HUES64 (cell line): Measurements from ENCODE around the gene LEPROT.
"Not testable (repeated sequence)": the region's sequence is repeated elsewhere in the genome, so short reads cannot be mapped to it uniquely, and the experiment has no call there.

ENCODE experiments used
- H3K27ac ChIP-seq: 2 replicates; pipeline ENCODE4 v1.7.0; 2013; ENCODE audit warnings: low read depth, low read length, inconsistent platforms
- H3K27me3 ChIP-seq: 2 replicates; pipeline ENCODE4 v1.6.1; 2013; ENCODE audit warnings: mild to moderate bottlenecking, low read length; ENCODE audit not compliant: insufficient read depth
- H3K36me3 ChIP-seq: 2 replicates; pipeline ENCODE4 v1.6.1; 2013; ENCODE audit warnings: mild to moderate bottlenecking, low read length; ENCODE audit not compliant: insufficient read depth
- H3K4me1 ChIP-seq: 2 replicates; pipeline ENCODE4 v1.6.1; 2013; ENCODE audit warnings: mild to moderate bottlenecking, low read length, moderate library complexity; ENCODE audit not compliant: insufficient read depth
- H3K4me3 ChIP-seq: 2 replicates; pipeline ENCODE4 v1.5.1; 2013; ENCODE audit warnings: mild to moderate bottlenecking, low read length, moderate library complexity
- H3K9ac ChIP-seq: 2 replicates; pipeline ENCODE4 v1.6.1; 2013; ENCODE audit warnings: mild to moderate bottlenecking, low read depth, low read length
- H3K9me3 ChIP-seq: 2 replicates; pipeline ENCODE4 v1.6.1; 2013; ENCODE audit warnings: low read depth, low read length; ENCODE audit not compliant: insufficient read depth
- WGBS: fragments of 150-250, 120-280 bp; methylation state at CpG from one replicate; pipeline ENCODE4 v1.1.7; 2013; ENCODE audit warnings: missing lambda C conversion rate; 5-methylcytosine and 5-hydroxymethylcytosine counted together

Gene LEPROT

GRCh38 chr1:65440915-65441314 lies 20.4 kb downstream of the LEPROT start:
- Histone ChIP-seq H3K36me3 (no peaks in the 10 kb centered on the region), H3K4me3 (no peak overlapping the region), H3K9me3 (peaks cover 8% of the 10 kb centered on the region; the same call in 1 of the 2 replicates), H3K9ac (no peak overlapping the region), H3K27me3 (no peaks in the 10 kb centered on the region), H3K4me1 (peaks cover 18% of the 10 kb centered on the region), H3K27ac (no peak overlapping the region)
- 93% methylated on average over 1 of the region's 1 CpG for WGBS

- no peak overlapping the region for H3K27ac ChIP-seq
Measured at GRCh38 chr1:65441464-65441863, 21.0 kb downstream of the LEPROT start.

GRCh38 chr1:65442442-65442841 lies 22.0 kb downstream of the LEPROT start:
- Histone ChIP-seq H3K4me3 (no peak overlapping the region), H3K36me3 (no peaks in the 10 kb centered on the region), H3K9ac (no peak overlapping the region), H3K9me3 (peaks cover 8% of the 10 kb centered on the region; the same call in 1 of the 2 replicates), H3K27ac (no peak overlapping the region), H3K4me1 (peaks cover 18% of the 10 kb centered on the region), H3K27me3 (no peaks in the 10 kb centered on the region)
- 96% methylated on average over 1 of the region's 1 CpG for WGBS

More at GRCh38 chr1:65441464-65441863, 21.0 kb downstream of the LEPROT start:
- no peak overlapping the region for H3K9ac ChIP-seq
- H3K27me3 ChIP-seq, result no peaks in the 10 kb centered on the region
- H3K9me3 ChIP-seq, result peaks cover 8% of the 10 kb centered on the region; the same call in 1 of the 2 replicates
- H3K36me3 ChIP-seq, result no peaks in the 10 kb centered on the region
- no peak overlapping the region for H3K4me3 ChIP-seq
- H3K4me1 ChIP-seq, result peaks cover 18% of the 10 kb centered on the region
- WGBS, result 69% methylated on average over 3 of the region's 3 CpGs

GRCh38 chr1:65443647-65444046 lies 23.2 kb downstream of the LEPROT start:
- H3K9ac ChIP-seq, result no peak overlapping the region
- H3K4me1 ChIP-seq, result peaks cover 18% of the 10 kb centered on the region
- peak overlapping the region; percentile 51; the same call in 1 of the 2 replicates for H3K27ac ChIP-seq
- H3K36me3 ChIP-seq, result no peaks in the 10 kb centered on the region
- 66% methylated on average over 2 of the region's 2 CpGs for WGBS
- peaks cover 8% of the 10 kb centered on the region; the same call in 1 of the 2 replicates for H3K9me3 ChIP-seq
- H3K27me3 ChIP-seq, result no peaks in the 10 kb centered on the region
- H3K4me3 ChIP-seq, result no peak overlapping the region

- H3K9ac ChIP-seq, result no peak overlapping the region
- no peaks in the 10 kb centered on the region for H3K27me3 ChIP-seq
- H3K27ac ChIP-seq, result 0 out of 2 replicates have a peak overlapping the region, but pooled peaks have one; percentile 27
- peaks cover 8% of the 10 kb centered on the region; the same call in 1 of the 2 replicates for H3K9me3 ChIP-seq
- H3K4me3 ChIP-seq, result no peak overlapping the region; the same call in 1 of the 2 replicates
- WGBS, result 29% methylated on average over 3 of the region's 5 CpGs
- no peaks in the 10 kb centered on the region for H3K36me3 ChIP-seq
- peaks cover 18% of the 10 kb centered on the region for H3K4me1 ChIP-seq
Measured at GRCh38 chr1:65444128-65444640, 23.7 kb downstream of the LEPROT start.

- WGBS, result 94% methylated on average over 1 of the region's 1 CpG
- Histone ChIP-seq H3K27me3 (no peaks in the 10 kb centered on the region), H3K9me3 (peaks cover 8% of the 10 kb centered on the region; the same call in 1 of the 2 replicates), H3K4me1 (peaks cover 18% of the 10 kb centered on the region), H3K9ac (no peak overlapping the region), H3K4me3 (no peak overlapping the region), H3K27ac (no peak overlapping the region), H3K36me3 (no peaks in the 10 kb centered on the region)
Measured at GRCh38 chr1:65445837-65446236, 25.4 kb downstream of the LEPROT start.

GRCh38 chr1:65449214-65449823 lies 28.9 kb downstream of the LEPROT start:
- WGBS, result 82% methylated on average over 4 of the region's 4 CpGs
- H3K27ac ChIP-seq, result no peak overlapping the region
- H3K4me1 ChIP-seq, result peaks cover 9% of the 10 kb centered on the region
- H3K9ac ChIP-seq, result no peak overlapping the region
- H3K36me3 ChIP-seq, result no peaks in the 10 kb centered on the region
- no peaks in the 10 kb centered on the region for H3K27me3 ChIP-seq
- H3K4me3 ChIP-seq, result no peak overlapping the region
- H3K9me3 ChIP-seq, result no peaks in the 10 kb centered on the region

- not testable (repeated sequence) for H3K9me3 ChIP-seq, H3K27me3 ChIP-seq, H3K36me3 ChIP-seq, H3K27ac ChIP-seq, H3K4me3 ChIP-seq, H3K9ac ChIP-seq
- WGBS, result 78% methylated on average over 9 of the region's 10 CpGs
- H3K4me1 ChIP-seq, result peaks cover 14% of the 10 kb centered on the region; the same call in 1 of the 2 replicates
Measured at GRCh38 chr1:65455678-65456077, 35.2 kb downstream of the LEPROT start.

- H3K27me3 ChIP-seq, result no peaks in the 10 kb centered on the region
- H3K9ac ChIP-seq, result no peak overlapping the region
- no peaks in the 10 kb centered on the region for H3K36me3 ChIP-seq
- H3K27ac ChIP-seq, result no peak overlapping the region
- no peak overlapping the region for H3K4me3 ChIP-seq
- peaks cover 6% of the 10 kb centered on the region; the same call in 1 of the 2 replicates for H3K9me3 ChIP-seq
- peaks cover 14% of the 10 kb centered on the region; the same call in 1 of the 2 replicates for H3K4me1 ChIP-seq
Measured at GRCh38 chr1:65456481-65456880, 36.0 kb downstream of the LEPROT start.

GRCh38 chr1:65457868-65458267 lies 37.4 kb downstream of the LEPROT start:
- H3K4me1 ChIP-seq, result peaks cover 14% of the 10 kb centered on the region; the same call in 1 of the 2 replicates
- no peak overlapping the region for H3K27ac ChIP-seq
- no peak overlapping the region for H3K4me3 ChIP-seq
- no peaks in the 10 kb centered on the region for H3K36me3 ChIP-seq
- no peaks in the 10 kb centered on the region for H3K27me3 ChIP-seq
- H3K9ac ChIP-seq, result no peak overlapping the region
- peaks cover 6% of the 10 kb centered on the region; the same call in 1 of the 2 replicates for H3K9me3 ChIP-seq

GRCh38 chr1:65458730-65459396 lies 38.4 kb downstream of the LEPROT start:
- 89% methylated on average over 2 of the region's 2 CpGs for WGBS
- no peaks in the 10 kb centered on the region for H3K27me3 ChIP-seq

More at GRCh38 chr1:65458730-65459396, 38.4 kb downstream of the LEPROT start:
- H3K4me1 ChIP-seq, result peaks cover 14% of the 10 kb centered on the region; the same call in 1 of the 2 replicates
- peaks cover 6% of the 10 kb centered on the region; the same call in 1 of the 2 replicates for H3K9me3 ChIP-seq
- H3K36me3 ChIP-seq, result no peaks in the 10 kb centered on the region
- no peak overlapping the region for H3K9ac ChIP-seq
- no peak overlapping the region for H3K4me3 ChIP-seq
- no peak overlapping the region for H3K27ac ChIP-seq
